Measurements from ENCODE around the gene ACAP1. TPM values are rescaled to one million over a fixed set of nuclear protein-coding genes. Genes with fewer than 3 reads are reported as not detected.

The ACAP1 gene
- total and polyA plus RNA-seq, 9 of the 15 experiments (the other 6 are each of a cell fraction or from before 2014, with no cell fraction given): 0.15 to 8.5 (median 2.4) TPM

GRCh38 chr17:7383371-7383741 lies 47.0 kb downstream of the ACAP1 start:
- Histone ChIP-seq H3K9me1 (ENCODE audit: control insufficient read depth, insufficient read depth, low read length) (no peaks in the 10 kb centered on the region), H3K4me2 (ENCODE audit: insufficient read depth, low read length) (no peak overlapping the region), H3K9ac (ENCODE audit: insufficient read depth in 1 of 2, low read depth in 2 of 2, low read length in 2 of 2) (no peak overlapping the region), H3K4me1 (replicated peaks in 1 of 2; ENCODE audit: control insufficient read depth in 2 of 2, insufficient read depth in 2 of 2, low read length in 2 of 2) (peaks cover 8 to 18% of the 10 kb centered on the region in 2 experiments; a peak in 4 of 5 replicates), H4K20me1 (replicated peaks; ENCODE audit: control insufficient read depth, insufficient read depth, low read length) (no peaks in the 10 kb centered on the region), H3K36me3 (ENCODE audit: control insufficient read depth, insufficient read depth, low read length) (no peaks in the 10 kb centered on the region), H3K4me3 (no peak overlapping the region), H3K9me3 (replicated peaks; ENCODE audit: control insufficient read depth, insufficient read depth, low read depth, low read length) (peaks cover 2% of the 10 kb centered on the region; the same call in 1 of the 2 replicates), H3K79me2 (ENCODE audit: control insufficient read depth, insufficient read depth, low read length) (no peaks in the 10 kb centered on the region; the same call in 2 of the 3 replicates), H2AFZ (ENCODE audit: low read depth, low read length) (no peak overlapping the region), H3K27ac (ENCODE audit: extremely low read depth, low read depth, low read length) (no peak overlapping the region), H3K27me3 (ENCODE audit: control insufficient read depth in 2 of 2, insufficient read depth in 2 of 2, low read length in 2 of 2) (no peaks in the 10 kb centered on the region)
- DNase-seq (ENCODE audit: extremely low read depth in 1 of 4, low spot score in 3 of 4) (no peak), ATAC-seq (no peak), FAIRE-seq (no peak)
- in situ Hi-C loops (cut with MboI): no loop called here
- WGBS (ENCODE audit: insufficient coverage, low coverage, missing lambda C conversion rate): 94% methylated on average over 5 of the region's 11 CpGs
- BruUV-seq (replicated peaks): no TSS peak
- ChIA-PET CTCF (ENCODE audit: low intra/inter-chr PET ratio) (no interaction called here), POLR2A (no interaction called here)
- intact Hi-C loops (cut with micrococcal nuclease): no loop called here
- TF ChIP-seq SP2 (IDR thresholded peaks at IDR 0.05; ENCODE audit: extremely low read depth, low read depth, low read length, poor library complexity, severe bottlenecking) (no peak), ZZZ3 (IDR thresholded peaks at IDR 0.05) (no peak), ZNF23 (CRISPR knock-in tag; IDR thresholded peaks at IDR 0.05) (no peak), ZNF217 (CRISPR knock-in tag; IDR thresholded peaks at IDR 0.05) (no peak), MEF2A (IDR thresholded peaks at IDR 0.05; ENCODE audit: control insufficient read depth, low read depth, low read length) (no peak), RBM17 (IDR thresholded peaks at IDR 0.05; ENCODE audit: borderline replicate concordance, low read depth, low read length) (no peak), ATF6 (CRISPR knock-in tag; IDR thresholded peaks at IDR 0.05) (no peak), MCM3 (IDR thresholded peaks at IDR 0.05) (no peak), RAD51 (IDR thresholded peaks at IDR 0.05; ENCODE audit: borderline replicate concordance, low read depth) (no peak), NEUROD1 (IDR thresholded peaks at IDR 0.05; ENCODE audit: borderline replicate concordance, low read depth, low read length, partially characterized antibody) (no peak)
- TF ChIP-seq, protein P1, sequence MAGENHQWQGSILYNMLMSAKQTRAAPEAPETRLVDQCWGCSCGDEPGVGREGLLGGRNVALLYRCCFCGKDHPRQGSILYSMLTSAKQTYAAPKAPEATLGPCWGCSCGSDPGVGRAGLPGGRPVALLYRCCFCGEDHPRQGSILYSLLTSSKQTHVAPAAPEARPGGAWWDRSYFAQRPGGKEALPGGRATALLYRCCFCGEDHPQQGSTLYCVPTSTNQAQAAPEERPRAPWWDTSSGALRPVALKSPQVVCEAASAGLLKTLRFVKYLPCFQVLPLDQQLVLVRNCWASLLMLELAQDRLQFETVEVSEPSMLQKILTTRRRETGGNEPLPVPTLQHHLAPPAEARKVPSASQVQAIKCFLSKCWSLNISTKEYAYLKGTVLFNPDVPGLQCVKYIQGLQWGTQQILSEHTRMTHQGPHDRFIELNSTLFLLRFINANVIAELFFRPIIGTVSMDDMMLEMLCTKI (IDR thresholded peaks at IDR 0.05; ENCODE audit: partially characterized antibody): no peak
- TF ChIP-seq, protein P2, sequence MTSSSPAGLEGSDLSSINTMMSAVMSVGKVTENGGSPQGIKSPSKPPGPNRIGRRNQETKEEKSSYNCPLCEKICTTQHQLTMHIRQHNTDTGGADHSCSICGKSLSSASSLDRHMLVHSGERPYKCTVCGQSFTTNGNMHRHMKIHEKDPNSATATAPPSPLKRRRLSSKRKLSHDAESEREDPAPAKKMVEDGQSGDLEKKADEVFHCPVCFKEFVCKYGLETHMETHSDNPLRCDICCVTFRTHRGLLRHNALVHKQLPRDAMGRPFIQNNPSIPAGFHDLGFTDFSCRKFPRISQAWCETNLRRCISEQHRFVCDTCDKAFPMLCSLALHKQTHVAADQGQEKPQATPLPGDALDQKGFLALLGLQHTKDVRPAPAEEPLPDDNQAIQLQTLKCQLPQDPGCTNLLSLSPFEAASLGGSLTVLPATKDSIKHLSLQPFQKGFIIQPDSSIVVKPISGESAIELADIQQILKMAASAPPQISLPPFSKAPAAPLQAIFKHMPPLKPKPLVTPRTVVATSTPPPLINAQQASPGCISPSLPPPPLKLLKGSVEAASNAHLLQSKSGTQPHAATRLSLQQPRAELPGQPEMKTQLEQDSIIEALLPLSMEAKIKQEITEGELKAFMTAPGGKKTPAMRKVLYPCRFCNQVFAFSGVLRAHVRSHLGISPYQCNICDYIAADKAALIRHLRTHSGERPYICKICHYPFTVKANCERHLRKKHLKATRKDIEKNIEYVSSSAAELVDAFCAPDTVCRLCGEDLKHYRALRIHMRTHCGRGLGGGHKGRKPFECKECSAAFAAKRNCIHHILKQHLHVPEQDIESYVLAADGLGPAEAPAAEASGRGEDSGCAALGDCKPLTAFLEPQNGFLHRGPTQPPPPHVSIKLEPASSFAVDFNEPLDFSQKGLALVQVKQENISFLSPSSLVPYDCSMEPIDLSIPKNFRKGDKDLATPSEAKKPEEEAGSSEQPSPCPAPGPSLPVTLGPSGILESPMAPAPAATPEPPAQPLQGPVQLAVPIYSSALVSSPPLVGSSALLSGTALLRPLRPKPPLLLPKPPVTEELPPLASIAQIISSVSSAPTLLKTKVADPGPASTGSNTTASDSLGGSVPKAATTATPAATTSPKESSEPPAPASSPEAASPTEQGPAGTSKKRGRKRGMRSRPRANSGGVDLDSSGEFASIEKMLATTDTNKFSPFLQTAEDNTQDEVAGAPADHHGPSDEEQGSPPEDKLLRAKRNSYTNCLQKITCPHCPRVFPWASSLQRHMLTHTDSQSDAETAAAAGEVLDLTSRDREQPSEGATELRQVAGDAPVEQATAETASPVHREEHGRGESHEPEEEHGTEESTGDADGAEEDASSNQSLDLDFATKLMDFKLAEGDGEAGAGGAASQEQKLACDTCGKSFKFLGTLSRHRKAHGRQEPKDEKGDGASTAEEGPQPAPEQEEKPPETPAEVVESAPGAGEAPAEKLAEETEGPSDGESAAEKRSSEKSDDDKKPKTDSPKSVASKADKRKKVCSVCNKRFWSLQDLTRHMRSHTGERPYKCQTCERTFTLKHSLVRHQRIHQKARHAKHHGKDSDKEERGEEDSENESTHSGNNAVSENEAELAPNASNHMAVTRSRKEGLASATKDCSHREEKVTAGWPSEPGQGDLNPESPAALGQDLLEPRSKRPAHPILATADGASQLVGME (CRISPR knock-in tag; IDR thresholded peaks at IDR 0.05): no peak
- TF ChIP-seq, protein P3, sequence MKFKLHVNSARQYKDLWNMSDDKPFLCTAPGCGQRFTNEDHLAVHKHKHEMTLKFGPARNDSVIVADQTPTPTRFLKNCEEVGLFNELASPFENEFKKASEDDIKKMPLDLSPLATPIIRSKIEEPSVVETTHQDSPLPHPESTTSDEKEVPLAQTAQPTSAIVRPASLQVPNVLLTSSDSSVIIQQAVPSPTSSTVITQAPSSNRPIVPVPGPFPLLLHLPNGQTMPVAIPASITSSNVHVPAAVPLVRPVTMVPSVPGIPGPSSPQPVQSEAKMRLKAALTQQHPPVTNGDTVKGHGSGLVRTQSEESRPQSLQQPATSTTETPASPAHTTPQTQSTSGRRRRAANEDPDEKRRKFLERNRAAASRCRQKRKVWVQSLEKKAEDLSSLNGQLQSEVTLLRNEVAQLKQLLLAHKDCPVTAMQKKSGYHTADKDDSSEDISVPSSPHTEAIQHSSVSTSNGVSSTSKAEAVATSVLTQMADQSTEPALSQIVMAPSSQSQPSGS (CRISPR knock-in tag; IDR thresholded peaks at IDR 0.05): no peak

Measured in K562 (cell line).